ENCODE measurements around the gene TIMM44. TPM values are rescaled to one million over a fixed set of nuclear protein-coding genes. Genes with fewer than 3 reads are reported as not detected.

TIMM44 gene
- total RNA-seq, 1 donor from 2014 or later: 43.7 TPM

DNA sequence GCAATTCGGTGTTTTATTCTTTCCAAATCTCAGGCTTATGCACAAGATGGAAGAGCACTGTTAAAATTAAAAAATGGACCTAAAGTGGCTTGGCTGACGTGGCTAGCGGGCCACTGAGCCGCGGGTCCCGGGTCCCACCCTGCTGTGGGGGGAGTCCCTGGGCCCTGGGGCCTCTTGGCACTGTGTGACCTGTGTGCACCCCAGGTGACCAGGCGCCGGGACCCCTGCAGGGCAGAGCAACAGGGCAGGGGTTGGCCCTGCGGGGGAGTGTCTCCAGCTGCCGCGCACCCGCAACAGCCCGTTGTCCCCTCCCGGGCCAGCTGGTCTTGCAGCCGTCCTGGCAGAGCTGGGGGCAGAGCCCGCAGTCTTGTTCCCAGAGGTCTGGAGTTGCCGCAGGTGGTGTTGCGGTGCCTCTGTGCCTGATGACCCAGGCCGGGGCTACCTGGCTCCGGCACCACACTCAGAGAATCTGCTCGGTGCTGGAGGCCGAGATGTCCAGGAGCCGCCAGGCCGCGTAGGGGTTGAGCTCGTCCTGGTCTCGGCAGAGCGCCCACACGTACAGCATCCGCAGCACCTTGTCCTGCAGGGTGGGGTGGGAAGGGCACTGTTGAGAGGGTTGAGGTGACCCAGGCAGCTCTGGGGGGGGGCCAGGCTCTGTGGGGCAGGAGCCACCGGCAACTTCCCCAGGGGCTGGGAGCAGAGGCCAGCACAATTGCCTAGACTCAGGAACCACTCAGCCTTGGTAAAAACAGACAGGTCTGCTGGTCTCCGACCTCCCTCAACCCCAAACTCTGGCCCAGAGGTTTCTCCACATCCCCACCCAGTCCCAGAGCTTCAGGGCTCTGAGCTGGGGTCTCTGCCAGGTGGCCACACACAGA, 16.5 kb downstream of the TIMM44 start:
- Histone ChIP-seq H3K79me2 (ENCODE audit: low read depth) (peaks cover 8% of the 10 kb centered on the region), H3K27me3 (no peaks in the 10 kb centered on the region), H3K9me3 (ENCODE audit: low read depth) (no peaks in the 10 kb centered on the region), H3K4me3 (peak overlapping the region; percentile 60), H2AFZ (replicated peaks) (no peak overlapping the region), H3F3A (ENCODE audit: low read depth) (peaks cover 37% of the 10 kb centered on the region), H3K4me2 (peak overlapping the region; percentile 77), H3K36me3 (no peaks in the 10 kb centered on the region), H4K20me1 (ENCODE audit: low read depth) (peaks cover 53% of the 10 kb centered on the region), H3K9ac (no peak overlapping the region), H3K27ac (no peak overlapping the region), H3K4me1 (no peaks in the 10 kb centered on the region)
- Mint-ChIP-seq H3K27ac (peak overlapping the region; percentile 87), H3K4me3 (peak overlapping the region; percentile 89), H3K27me3 (ENCODE audit: insufficient read depth, low read depth) (peaks cover 12% of the 10 kb centered on the region), H3K9me3 (no peaks in the 10 kb centered on the region), H3K4me1 (peaks cover 28% of the 10 kb centered on the region), H3K36me3 (peaks cover 7% of the 10 kb centered on the region)
- TF ChIP-seq EZH2 (IDR thresholded peaks at IDR 0.05) (no peak), CTCF (IDR thresholded peaks at IDR 0.05) (no peak), EZH2phosphoT487 (IDR thresholded peaks at IDR 0.05) (no peak)
- DNase-seq (ENCODE audit: low spot score): no peak

- no peak within 1 kb of the TSS for H3K9ac ChIP-seq
- H3K36me3 ChIP-seq: no peaks in the 10 kb centered on the region
- peaks cover 13% of the 10 kb centered on the region for H3K27me3 Mint-ChIP-seq (ENCODE audit: insufficient read depth, low read depth)
- no peaks in the 10 kb centered on the region for H3K9me3 Mint-ChIP-seq
- peaks cover 8% of the 10 kb centered on the region for H3K79me2 ChIP-seq (ENCODE audit: low read depth)
- H3K27me3 ChIP-seq: no peaks in the 10 kb centered on the region
- TF ChIP-seq EZH2 (IDR thresholded peaks at IDR 0.05): no peak
- no peak for TF ChIP-seq EZH2phosphoT487 (IDR thresholded peaks at IDR 0.05)
- TF ChIP-seq CTCF (IDR thresholded peaks at IDR 0.05): no peak
- peaks cover 4% of the 10 kb centered on the region for H3K4me1 ChIP-seq
- no peaks in the 10 kb centered on the region for H3K9me3 ChIP-seq (ENCODE audit: low read depth)
- peaks cover 34% of the 10 kb centered on the region for H3K4me1 Mint-ChIP-seq
- H3F3A ChIP-seq (ENCODE audit: low read depth): peaks cover 45% of the 10 kb centered on the region
- peak within 1 kb of the TSS; percentile 97 for H3K27ac Mint-ChIP-seq
- peaks cover 7% of the 10 kb centered on the region for H3K36me3 Mint-ChIP-seq
- H2AFZ ChIP-seq (replicated peaks): no peak within 1 kb of the TSS
- peaks cover 61% of the 10 kb centered on the region for H4K20me1 ChIP-seq (ENCODE audit: low read depth)
- peak within 1 kb of the TSS; percentile 84 for H3K4me2 ChIP-seq
- H3K27ac ChIP-seq: no peak within 1 kb of the TSS
- H3K4me3 Mint-ChIP-seq: peak within 1 kb of the TSS; percentile 95
- peak; percentile 91 for DNase-seq (ENCODE audit: low spot score)
- H3K4me3 ChIP-seq: peak within 1 kb of the TSS; percentile 60
These were observed 17.3 kb downstream of the TIMM44 start, which contains the start of gene CTXN1 for GRCh38 chr19:7926021-7926726. CTXN1 (minus strand) TSS chr19:7926135; CDS start chr19:7925538, 597 bp downstream.

- Histone ChIP-seq H3K9ac (no peak overlapping the region), H3K79me2 (ENCODE audit: low read depth) (peaks cover 8% of the 10 kb centered on the region), H3K4me1 (peaks cover 4% of the 10 kb centered on the region), H3K4me2 (peak overlapping the region; percentile 84), H2AFZ (replicated peaks) (no peak overlapping the region), H3K36me3 (no peaks in the 10 kb centered on the region), H3K27ac (no peak overlapping the region), H3K4me3 (peak overlapping the region; percentile 60), H3K27me3 (no peaks in the 10 kb centered on the region), H4K20me1 (ENCODE audit: low read depth) (peaks cover 66% of the 10 kb centered on the region), H3F3A (ENCODE audit: low read depth) (peaks cover 51% of the 10 kb centered on the region), H3K9me3 (ENCODE audit: low read depth) (no peaks in the 10 kb centered on the region)
- peak overlapping the region; percentile 95 for H3K4me3 Mint-ChIP-seq
- H3K27me3 Mint-ChIP-seq (ENCODE audit: insufficient read depth, low read depth): peaks cover 13% of the 10 kb centered on the region
- TF ChIP-seq EZH2phosphoT487 (IDR thresholded peaks at IDR 0.05) (no peak), CTCF (IDR thresholded peaks at IDR 0.05) (peak; percentile 96)
- peaks cover 37% of the 10 kb centered on the region for H3K4me1 Mint-ChIP-seq
- peaks cover 7% of the 10 kb centered on the region for H3K36me3 Mint-ChIP-seq
- DNase-seq (ENCODE audit: low spot score): peak; percentile 96
- no peaks in the 10 kb centered on the region for H3K9me3 Mint-ChIP-seq
- H3K27ac Mint-ChIP-seq: peak overlapping the region; percentile 97
These were observed 18.2 kb downstream of the TIMM44 start for GRCh38 chr19:7925171-7925851.
